Fibroblast of skin of back (primary cell): ENCODE measurements around the gene TTC38.
"Not testable (repeated sequence)": the region's sequence is repeated elsewhere in the genome, so short reads cannot be mapped to it uniquely, and the experiment has no call there.

Source experiments
- DNase-seq: peaks from one replicate; pipeline ENCODE4 v3.0.0-alpha.2; 2013

The TTC38 gene

GRCh38 chr22:46246178-46246577 lies 21.6 kb upstream of the TTC38 start:
- no peak for DNase-seq

- no peak for DNase-seq
Observed at GRCh38 chr22:46247443-46247975, 20.3 kb upstream of the TTC38 start.

- DNase-seq: peak; percentile 89
Observed at GRCh38 chr22:46250035-46250782, 17.6 kb upstream of the TTC38 start, which contains the start of gene CDPF1. TSS of gene CDPF1 (minus strand) at chr22:46250293. CDS start at chr22:46248284, 2,009 bp downstream.

GRCh38 chr22:46250783-46251125 lies 17.1 kb upstream of the TTC38 start:
- no peak for DNase-seq

GRCh38 chr22:46251266-46251665 lies 16.5 kb upstream of the TTC38 start:
- DNase-seq: no peak

- DNase-seq: no peak
Observed at GRCh38 chr22:46251816-46252380, 15.9 kb upstream of the TTC38 start.

- no peak for DNase-seq
Observed at GRCh38 chr22:46256358-46256958, 11.3 kb upstream of the TTC38 start.

GRCh38 chr22:46259374-46259773 lies 8.4 kb upstream of the TTC38 start:
- DNase-seq: no peak

- no peak for DNase-seq
Observed at GRCh38 chr22:46260038-46260437, 7.8 kb upstream of the TTC38 start.

GRCh38 chr22:46262449-46263215 lies 5.2 kb upstream of the TTC38 start:
- peak; percentile 59 for DNase-seq

GRCh38 chr22:46263216-46263590 lies 4.6 kb upstream of the TTC38 start, which contains the start of gene PKDREJ:
TSS of gene PKDREJ (minus strand) at chr22:46263343. CDS start at chr22:46263322, 21 bp downstream.
- DNase-seq: no peak

- not testable (repeated sequence) for DNase-seq
Observed at GRCh38 chr22:46264520-46264919, 3.3 kb upstream of the TTC38 start.

- not testable (repeated sequence) for DNase-seq
Observed at GRCh38 chr22:46265627-46266026, 2.2 kb upstream of the TTC38 start.

- DNase-seq: no peak
Observed at GRCh38 chr22:46269564-46269963, 1.8 kb downstream of the TTC38 start.

GRCh38 chr22:46272196-46272595 lies 4.4 kb downstream of the TTC38 start:
- no peak for DNase-seq

GRCh38 chr22:46272762-46273431 lies 5.1 kb downstream of the TTC38 start:
- no peak for DNase-seq

GRCh38 chr22:46273432-46274148 lies 5.8 kb downstream of the TTC38 start:
- DNase-seq: no peak

GRCh38 chr22:46274381-46274780 lies 6.6 kb downstream of the TTC38 start:
- DNase-seq: no peak

- DNase-seq: no peak
Observed at GRCh38 chr22:46275455-46276122, 7.8 kb downstream of the TTC38 start.

GRCh38 chr22:46276563-46276962 lies 8.8 kb downstream of the TTC38 start:
- DNase-seq: no peak
